HG02943 (cell line): ENCODE measurements around the gene RAD51B.

ENCODE experiments used
- ATAC-seq: cut with Tn5 transposase; IDR thresholded peaks from one replicate; pipeline ENCODE4 v1.9.1; 2021; ENCODE audit warnings: mild to moderate bottlenecking, low read depth, moderate library complexity; ENCODE audit not compliant: unreplicated experiment

Gene RAD51B

GRCh38 chr14:68604361-68604730 is 784.8 kb downstream of the RAD51B start:
- no peak for ATAC-seq

- ATAC-seq: no peak
Measured at GRCh38 chr14:68604822-68605221, 785.2 kb downstream of the RAD51B start.

GRCh38 chr14:68606176-68606575 is 786.6 kb downstream of the RAD51B start:
- no peak for ATAC-seq

GRCh38 chr14:68606644-68607043 is 787.1 kb downstream of the RAD51B start:
- no peak for ATAC-seq

GRCh38 chr14:68607081-68607866 is 787.7 kb downstream of the RAD51B start:
- no peak for ATAC-seq

GRCh38 chr14:68607867-68608573 is 788.4 kb downstream of the RAD51B start:
- no peak for ATAC-seq

- no peak for ATAC-seq
Measured at GRCh38 chr14:68608574-68608962, 789.0 kb downstream of the RAD51B start.

GRCh38 chr14:68609012-68609411 is 789.4 kb downstream of the RAD51B start:
- no peak for ATAC-seq

- no peak for ATAC-seq
Measured at GRCh38 chr14:68610251-68610793, 790.7 kb downstream of the RAD51B start.

GRCh38 chr14:68611599-68611998 is 792.0 kb downstream of the RAD51B start:
- ATAC-seq: no peak

- ATAC-seq: no peak
Measured at GRCh38 chr14:68612049-68612448, 792.5 kb downstream of the RAD51B start.

GRCh38 chr14:68616221-68616902 is 796.8 kb downstream of the RAD51B start:
- ATAC-seq: no peak

- no peak for ATAC-seq
Measured at GRCh38 chr14:68619790-68620574, 800.4 kb downstream of the RAD51B start.

- no peak for ATAC-seq
Measured at GRCh38 chr14:68621400-68622365, 802.1 kb downstream of the RAD51B start.

GRCh38 chr14:68622856-68623255 is 803.3 kb downstream of the RAD51B start:
- no peak for ATAC-seq

- ATAC-seq: no peak
Measured at GRCh38 chr14:68623307-68623706, 803.7 kb downstream of the RAD51B start.

- ATAC-seq: no peak
Measured at GRCh38 chr14:68623826-68624225, 804.2 kb downstream of the RAD51B start.

- ATAC-seq: no peak
Measured at GRCh38 chr14:68624541-68625220, 805.1 kb downstream of the RAD51B start.
